Epithelial cell of proximal tubule (primary cell): ENCODE measurements around the gene DCTN4. TPM values are rescaled to one million over a fixed set of nuclear protein-coding genes. Genes with fewer than 3 reads are reported as not detected.
"Not testable (repeated sequence)": the region's sequence is repeated elsewhere in the genome, so short reads cannot be mapped to it uniquely, and the experiment has no call there.

Experiments
- DNase-seq: peaks from one replicate; pipeline ENCODE4 v3.0.0-alpha.2; 2011; ENCODE audit warnings: low read depth
- H3K4me3 ChIP-seq: 2 replicates; pipeline ENCODE4 v1.5.1; 2011; ENCODE audit warnings: low read depth, mild to moderate bottlenecking, low read length
- total RNA-seq: library from RNA; depleted of rRNA; stranded (reverse); fragments of >200 nt; gene quantifications from 2 replicates; pipeline ENCODE4 v1.2.3, GENCODE V29; 2015
- TF ChIP-seq, protein P1 (sequence below): conservative IDR thresholded peaks from 2 replicates; pipeline ENCODE4 v1.5.1; 2012; ENCODE audit warnings: low read depth, mild to moderate bottlenecking, low read length

Gene DCTN4
- 29.0 and 30.2 TPM in 2 replicates for total RNA-seq

DNA sequence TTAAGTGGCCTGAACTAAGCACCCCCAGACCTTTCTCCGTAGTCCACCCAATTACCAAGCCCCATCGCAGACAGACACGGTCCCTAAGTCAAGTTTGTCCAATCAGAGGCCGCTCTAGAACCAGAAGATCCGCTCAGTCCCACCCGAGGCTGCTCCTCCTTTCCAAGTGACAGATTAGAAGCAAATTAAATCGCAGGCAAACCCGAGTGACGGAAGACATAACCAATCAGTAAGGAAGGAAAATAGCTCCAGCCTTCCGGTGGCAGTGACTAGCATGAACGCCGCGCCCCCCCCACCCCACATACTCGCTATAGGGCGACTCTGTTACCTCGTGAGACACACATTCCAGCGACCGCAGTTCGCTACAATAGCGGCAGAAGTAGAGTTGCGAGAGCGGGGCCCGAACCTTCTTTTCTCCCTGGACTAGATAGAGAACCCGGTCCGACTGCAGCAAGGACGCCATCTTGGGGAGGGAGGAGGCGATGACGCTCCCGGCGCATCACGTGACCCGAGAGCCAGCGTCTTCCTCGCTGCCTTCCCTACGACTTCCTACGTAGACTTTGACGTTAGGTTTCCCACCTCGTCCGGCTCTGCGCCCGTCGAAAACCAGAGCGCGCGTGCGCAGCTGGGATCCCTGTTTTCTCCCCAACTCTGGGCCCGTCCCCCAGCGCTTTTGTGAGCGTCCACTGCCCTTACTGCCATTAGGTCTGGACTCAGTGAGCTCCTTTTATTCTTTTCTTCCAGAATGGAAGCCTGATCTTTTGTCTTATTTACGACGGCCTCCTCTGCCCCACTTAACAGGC is at the start of gene DCTN4:
TSS of gene DCTN4 (minus strand) at position 487 of the 803 bp plus-strand sequence. CDS start at position 463, 24 bp downstream.
- TF ChIP-seq, protein P1, sequence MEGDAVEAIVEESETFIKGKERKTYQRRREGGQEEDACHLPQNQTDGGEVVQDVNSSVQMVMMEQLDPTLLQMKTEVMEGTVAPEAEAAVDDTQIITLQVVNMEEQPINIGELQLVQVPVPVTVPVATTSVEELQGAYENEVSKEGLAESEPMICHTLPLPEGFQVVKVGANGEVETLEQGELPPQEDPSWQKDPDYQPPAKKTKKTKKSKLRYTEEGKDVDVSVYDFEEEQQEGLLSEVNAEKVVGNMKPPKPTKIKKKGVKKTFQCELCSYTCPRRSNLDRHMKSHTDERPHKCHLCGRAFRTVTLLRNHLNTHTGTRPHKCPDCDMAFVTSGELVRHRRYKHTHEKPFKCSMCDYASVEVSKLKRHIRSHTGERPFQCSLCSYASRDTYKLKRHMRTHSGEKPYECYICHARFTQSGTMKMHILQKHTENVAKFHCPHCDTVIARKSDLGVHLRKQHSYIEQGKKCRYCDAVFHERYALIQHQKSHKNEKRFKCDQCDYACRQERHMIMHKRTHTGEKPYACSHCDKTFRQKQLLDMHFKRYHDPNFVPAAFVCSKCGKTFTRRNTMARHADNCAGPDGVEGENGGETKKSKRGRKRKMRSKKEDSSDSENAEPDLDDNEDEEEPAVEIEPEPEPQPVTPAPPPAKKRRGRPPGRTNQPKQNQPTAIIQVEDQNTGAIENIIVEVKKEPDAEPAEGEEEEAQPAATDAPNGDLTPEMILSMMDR, result no peak
- DNase-seq, result peak; percentile 97
- peak within 1 kb of the TSS; percentile 72 for H3K4me3 ChIP-seq

DNA sequence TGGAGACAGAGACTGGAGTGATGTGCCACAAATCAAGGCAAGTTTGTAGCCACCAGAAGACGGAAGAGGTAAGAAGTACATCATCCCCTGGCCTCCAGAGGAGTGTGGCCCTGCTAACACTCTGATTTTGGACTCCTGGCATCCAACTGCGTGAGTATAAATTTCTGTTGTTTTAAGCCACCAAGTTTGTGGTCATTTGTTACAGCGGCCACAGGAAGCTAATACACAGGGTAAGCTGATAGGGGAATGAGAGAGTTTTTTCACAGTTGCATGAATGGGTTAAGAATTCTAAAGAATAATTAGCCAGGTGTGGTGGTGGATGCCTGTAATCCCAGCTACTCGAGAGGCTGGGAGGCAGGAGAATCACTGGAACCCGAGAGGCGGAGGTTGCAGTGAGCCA is 45.6 kb upstream of the DCTN4 start:
- H3K4me3 ChIP-seq, result no peak overlapping the region
- TF ChIP-seq, protein P1, result no peak
- no peak for DNase-seq

GRCh38 chr5:150801117-150801927 is 42.5 kb upstream of the DCTN4 start:
- DNase-seq, result peak; percentile 61
- TF ChIP-seq, protein P1, result peak; percentile 59

GRCh38 chr5:150797384-150797783 is 38.6 kb upstream of the DCTN4 start:
- TF ChIP-seq, protein P1, result no peak
- DNase-seq, result no peak
- no peak overlapping the region for H3K4me3 ChIP-seq

More at GRCh38 chr5:150801117-150801927, 42.5 kb upstream of the DCTN4 start:
- peak overlapping the region; percentile 47 for H3K4me3 ChIP-seq

GRCh38 chr5:150794927-150795326 is 36.1 kb upstream of the DCTN4 start:
- no peak overlapping the region for H3K4me3 ChIP-seq
- TF ChIP-seq, protein P1, result no peak
- no peak for DNase-seq

- not testable (repeated sequence) for H3K4me3 ChIP-seq, DNase-seq
Measured at GRCh38 chr5:150793423-150793888, 34.6 kb upstream of the DCTN4 start.

GRCh38 chr5:150791536-150791935 is 32.7 kb upstream of the DCTN4 start:
- TF ChIP-seq, protein P1, result no peak
- no peak for DNase-seq
- H3K4me3 ChIP-seq, result no peak overlapping the region
